ENCODE measurements around the gene RIMKLA.

RIMKLA gene

DNA sequence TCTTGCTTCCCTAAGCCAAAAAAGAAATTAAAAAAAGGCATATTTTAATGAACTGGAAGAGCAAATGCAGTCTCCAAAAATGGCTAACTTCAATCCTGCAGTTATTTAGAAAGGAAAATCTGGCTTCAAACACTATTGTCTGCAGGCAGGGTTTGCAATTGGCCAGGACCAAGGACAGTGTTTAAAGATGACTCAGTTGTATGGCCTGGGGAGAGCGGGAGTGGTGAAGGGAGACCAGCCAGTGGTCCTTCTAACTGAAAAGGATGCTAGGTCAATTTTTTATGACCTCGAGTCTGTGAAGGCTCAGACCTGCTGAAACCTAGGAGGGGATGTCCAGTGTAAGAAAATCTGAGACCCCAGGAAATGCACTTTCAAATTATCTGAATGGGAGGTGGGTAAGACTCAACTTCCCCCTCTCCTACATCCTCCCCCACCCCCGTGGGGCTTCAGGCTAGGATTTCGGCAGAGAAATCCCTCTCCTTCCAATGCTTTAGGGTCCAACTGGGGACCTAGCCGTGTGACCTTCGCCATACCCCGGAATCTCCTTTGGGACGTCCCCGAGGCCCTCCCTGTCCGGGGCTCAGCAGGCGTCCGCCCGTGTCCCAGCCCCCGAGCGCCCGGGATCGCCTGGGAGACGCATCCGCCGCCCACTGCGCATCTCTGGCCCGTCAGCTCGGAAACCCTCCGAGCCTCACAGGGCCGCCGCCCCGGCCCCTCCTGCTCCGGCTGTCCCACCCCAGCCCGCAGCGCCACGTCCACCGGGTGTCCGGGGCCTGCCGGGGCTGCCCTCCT is 602 bp upstream of the RIMKLA start:
- no peak for DNase-seq

GRCh38 chr1:42381280-42381673 is 685 bp downstream of the RIMKLA start:
- DNase-seq = no peak

- no peak for DNase-seq
Observed at GRCh38 chr1:42385283-42385682, 4.7 kb downstream of the RIMKLA start.

DNA sequence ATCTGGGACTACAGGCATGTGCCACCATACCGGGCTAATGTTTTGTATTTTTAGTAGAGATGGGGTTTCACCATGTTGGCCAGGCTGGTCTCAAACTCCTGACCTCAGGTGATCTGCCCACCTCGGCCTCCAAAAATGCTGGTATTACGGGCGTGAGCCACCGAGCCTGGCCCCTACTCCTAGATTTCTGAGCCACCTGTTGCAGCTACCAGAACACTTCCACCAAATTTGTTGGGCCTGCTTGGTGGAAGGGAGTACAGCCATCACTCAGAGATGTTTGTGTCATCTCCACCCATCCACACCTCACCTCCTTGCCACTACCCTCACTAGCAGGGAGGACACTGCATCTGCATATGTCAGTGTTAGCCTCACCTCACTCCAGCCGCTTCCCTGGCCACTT is 5.5 kb downstream of the RIMKLA start:
- DNase-seq = no peak

DNA sequence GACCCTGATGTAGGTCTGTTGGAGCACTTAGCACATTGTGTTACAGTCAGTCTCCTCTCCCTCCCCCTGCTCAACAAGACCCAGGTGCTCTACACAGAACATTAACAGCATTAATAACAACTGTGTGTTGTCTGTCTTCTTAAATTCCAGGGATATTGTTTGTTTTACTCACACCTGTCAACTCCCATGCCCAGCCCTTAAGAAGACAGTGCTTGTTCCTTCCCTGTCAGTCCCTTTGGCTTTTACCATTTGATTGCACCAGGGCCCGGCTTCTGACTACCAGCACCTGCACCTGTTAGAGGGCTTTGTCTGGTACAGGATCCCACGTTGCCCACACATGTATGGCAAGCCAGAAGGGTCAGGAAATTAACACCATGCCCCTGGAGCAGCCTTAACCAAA is 11.7 kb downstream of the RIMKLA start:
- no peak for DNase-seq

DNA sequence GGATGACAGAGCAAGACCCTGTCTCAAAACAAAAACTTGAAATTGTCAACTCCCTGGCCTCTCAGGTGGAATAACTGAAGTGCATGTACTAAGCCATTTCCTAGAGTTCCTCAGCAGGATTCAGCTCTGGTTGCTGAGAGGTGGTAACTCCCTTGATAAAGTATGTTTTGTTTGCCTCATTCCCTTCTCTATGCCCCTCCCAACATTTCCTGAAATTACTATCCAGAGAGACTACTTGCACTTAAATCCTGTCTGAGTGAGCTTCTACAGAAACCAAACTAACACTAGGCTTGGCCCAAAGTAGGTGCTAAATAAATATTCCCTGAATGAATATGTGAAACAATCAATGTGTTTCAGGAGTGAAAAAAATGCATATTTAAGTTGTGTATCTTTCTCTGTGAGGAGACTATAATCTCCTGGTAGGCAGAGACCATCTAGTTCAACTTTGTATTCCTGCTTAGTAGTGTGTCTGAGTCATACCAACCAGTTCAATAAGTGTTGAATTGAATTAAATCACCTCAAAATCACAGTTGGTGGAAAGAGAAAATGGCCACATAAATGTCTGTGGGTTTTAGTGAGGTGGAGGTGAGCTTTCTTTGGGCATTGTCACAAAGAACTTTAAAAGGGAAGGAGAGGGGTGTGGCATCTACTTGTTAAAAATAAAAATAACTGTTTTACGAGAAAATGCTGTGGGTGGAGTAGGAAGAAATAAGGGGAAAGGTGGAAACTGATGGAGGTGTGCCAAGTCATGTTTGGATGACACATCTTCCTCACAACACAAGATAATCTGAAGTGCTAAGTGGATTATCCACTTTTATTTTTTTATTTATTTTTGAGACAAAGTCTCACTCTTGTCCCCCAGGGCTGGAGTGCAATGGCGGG is 12.6 kb downstream of the RIMKLA start:
- DNase-seq = no peak

- DNase-seq = no peak
Observed at GRCh38 chr1:42399315-42400100, 18.9 kb downstream of the RIMKLA start.

DNA sequence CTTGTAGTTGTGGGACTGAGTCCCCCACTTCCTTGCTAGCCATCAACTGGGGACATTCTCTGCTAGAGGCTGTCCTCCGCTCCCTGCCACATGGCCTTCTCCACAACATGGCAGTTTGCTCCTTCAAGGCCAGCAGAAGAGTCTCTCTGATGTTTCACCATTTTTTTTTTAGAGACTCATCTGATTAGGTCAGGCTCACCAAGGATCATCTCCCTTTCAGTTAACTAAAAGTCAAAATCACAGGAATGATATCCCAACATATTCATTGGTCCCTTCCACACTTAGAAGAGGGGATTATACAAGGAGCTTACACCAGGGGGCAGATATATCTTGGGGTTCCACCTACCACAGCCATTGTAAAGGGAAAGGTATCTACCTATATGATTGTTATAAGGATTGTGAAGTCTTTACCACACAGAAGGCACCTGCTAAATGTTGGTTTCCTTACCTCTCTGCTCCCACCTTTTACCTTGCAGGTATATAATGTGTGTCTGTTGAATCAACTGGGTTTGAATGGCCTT is 23.3 kb downstream of the RIMKLA start:
- DNase-seq = no peak

DNA sequence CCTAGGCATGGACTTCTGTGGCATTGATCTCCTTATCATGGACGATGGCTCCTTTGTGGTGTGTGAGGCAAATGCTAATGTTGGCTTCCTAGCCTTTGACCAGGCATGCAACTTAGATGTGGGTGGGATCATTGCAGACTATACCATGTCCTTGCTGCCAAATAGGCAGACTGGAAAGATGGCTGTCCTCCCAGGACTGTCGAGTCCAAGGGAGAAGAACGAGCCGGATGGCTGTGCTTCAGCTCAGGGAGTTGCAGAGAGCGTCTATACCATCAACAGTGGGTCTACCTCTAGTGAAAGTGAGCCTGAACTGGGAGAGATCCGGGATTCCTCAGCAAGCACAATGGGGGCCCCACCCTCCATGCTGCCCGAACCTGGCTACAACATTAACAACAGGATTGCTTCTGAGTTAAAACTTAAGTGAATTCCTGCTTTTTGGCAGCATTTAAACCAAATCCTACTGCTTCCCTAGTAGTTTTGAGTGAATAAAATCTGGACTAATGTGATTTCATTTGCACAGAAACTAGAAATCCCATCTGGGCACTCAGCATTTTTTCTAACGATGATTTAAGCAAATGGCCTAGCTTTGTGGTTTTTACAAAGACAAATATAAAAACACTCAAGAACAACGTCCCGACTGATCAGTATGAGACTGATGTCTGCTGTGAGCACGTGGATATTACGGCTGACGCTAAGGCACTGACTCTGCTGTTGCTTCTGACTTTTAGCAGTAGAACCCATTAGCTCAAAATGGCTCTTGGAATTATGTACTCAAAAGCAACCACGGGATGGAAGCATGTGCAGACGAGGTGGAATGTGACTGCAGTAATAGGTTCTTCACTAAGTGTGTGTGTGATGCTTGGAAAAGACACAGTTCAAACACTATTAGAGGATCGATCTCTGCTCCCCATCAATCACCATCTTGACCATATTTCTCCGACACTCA is 34.2 kb downstream of the RIMKLA start:
- DNase-seq = no peak

DNA sequence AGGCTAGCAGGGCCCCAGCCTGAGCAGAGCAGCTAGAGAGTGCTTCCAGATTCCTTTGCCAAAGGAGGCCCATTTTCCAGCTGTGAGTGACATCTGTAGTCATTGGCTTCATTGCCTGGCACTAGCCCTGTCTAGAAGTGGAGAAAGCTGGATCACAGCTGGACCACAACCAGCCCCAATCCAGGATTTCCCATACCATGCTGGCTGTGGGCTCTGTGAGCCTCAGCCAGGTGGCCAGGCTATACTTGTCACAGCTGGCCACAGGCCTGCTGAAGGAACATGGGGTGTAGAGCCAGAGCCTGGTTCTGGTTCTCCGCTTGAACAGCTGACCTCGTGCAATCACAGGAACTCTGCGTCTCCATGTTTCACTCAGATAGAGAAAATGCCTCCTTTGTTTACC is 36.6 kb downstream of the RIMKLA start:
- no peak for DNase-seq

DNA sequence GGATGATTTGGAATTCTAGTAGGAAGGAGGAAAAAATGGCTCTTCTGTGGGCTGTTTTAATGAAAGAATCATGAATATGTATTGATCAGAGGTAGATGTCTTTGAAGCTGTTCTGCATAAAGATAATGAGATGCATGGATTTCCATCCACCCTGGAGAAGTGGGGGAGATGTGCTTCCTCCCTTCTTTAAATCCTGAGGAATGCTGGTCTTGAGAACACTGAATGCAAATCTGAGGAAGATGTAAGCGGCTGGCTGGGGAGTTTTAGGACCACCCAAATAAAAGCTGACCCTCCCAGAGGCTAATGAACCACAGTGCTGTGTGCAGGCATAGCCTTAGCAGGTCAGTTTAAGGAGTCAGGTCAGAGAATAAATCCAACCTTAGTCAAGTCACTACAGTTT is 37.9 kb downstream of the RIMKLA start:
- DNase-seq = no peak

DNA sequence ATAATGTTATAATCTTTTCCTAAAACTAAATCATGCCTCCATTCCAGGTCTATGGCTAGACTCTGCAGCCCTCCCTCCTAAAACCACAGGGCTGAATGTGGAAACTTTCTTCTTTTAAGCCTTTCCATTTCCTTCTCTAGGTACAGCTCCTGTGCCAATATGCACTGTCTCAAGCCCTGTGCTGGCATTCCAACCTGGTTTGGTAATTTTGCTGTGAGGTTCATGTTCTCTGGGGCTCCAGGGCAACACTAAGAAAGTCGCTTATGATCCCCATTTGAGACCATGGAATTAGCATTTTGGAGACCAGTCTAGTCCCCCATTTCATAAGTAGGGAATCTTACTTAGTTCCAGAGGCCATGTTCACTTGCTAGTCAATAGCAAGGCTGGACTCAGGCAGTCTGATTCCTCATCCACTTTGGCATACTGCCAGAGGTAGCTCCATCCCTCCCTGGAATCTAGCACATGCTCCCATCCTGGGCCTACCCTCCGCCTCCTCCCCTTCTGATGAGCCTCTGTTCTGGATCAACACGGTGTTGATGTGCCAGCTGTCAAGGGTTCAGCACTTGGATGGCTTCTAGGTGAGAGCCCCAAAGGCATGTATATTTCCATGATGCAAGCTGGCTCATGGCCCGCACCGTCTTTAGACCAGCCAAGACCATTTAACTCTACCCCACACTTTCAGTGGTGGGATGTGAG is 38.7 kb downstream of the RIMKLA start:
- DNase-seq = no peak

DNA sequence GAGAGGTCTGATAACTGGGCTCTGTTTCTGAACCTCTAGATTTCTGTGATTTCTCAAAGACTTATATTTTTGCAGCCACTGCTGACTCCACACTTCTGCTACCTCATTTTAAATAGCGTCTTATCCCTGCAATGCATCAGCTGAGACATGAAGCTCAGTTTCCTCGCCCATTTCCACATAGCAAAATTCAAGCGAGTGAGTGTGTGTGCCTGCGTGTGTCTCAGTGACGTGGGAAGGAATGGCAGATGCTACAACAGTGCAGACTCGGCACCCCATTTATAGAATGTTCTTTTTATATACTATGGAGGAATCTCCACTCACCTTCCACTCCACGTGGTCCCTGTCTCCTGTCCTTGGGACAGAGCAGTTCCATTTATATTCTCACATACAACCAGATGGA is 39.5 kb downstream of the RIMKLA start:
- DNase-seq = no peak

- DNase-seq = no peak
Observed at GRCh38 chr1:42420911-42421585, 40.5 kb downstream of the RIMKLA start.

DNA sequence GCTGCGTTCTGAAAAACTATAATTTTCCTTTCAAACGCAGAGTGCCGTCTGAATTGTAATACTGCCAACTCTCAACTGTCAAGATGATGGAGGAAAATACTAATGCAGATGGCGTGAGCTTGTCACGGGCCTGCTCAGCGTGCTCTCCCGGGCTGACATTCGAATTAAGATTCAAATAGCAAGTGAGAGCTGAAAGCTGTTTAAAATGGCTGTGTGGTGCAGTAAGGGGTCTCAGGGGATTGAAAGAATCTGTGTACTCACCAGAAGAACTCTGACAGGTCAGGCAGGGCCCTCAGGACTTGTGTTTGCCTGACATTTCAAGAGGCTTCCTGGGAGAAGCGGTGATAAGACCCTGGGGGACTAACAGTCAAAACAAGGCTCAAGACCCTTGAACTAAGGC is 42.1 kb downstream of the RIMKLA start:
- no peak for DNase-seq

DNA sequence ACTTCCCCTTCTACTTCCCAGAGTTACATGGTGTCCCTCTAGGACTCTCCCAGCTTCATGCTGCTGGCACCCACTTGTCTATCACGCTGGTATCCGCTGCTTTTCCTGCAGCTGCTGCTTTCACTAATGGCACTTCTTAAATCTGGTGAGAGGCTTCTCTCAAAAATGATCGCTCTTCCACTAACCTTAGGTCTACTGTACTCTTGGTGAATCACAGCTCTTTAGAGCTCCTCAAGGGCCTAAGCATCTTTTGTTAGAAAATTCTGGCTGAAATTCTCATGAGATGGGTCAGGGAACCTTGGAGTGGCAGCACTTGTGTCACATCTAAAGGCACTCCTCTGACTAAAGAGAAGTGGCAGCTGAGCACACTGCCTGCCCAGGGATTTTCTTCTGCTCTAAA is 43.1 kb downstream of the RIMKLA start:
- DNase-seq = no peak

DNA sequence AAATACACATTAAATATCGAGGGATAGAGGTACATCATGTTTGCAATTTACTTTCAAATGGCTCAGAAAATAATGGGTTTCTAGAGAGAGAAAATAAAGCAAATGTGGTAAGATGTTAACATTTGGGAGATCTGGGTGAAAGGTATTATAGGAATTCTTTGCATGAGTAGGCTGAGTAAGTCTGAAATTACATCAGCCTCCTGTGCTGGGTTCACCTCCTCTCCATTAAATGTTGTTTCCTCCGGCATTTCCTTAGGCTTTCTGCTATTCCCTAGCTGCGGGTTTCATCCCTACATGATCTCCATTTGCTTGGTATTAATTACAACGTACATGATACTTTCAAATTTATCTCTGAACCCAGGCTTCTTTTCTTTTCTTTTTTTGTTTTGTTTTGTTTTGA is 43.6 kb downstream of the RIMKLA start:
- no peak for DNase-seq

DNA sequence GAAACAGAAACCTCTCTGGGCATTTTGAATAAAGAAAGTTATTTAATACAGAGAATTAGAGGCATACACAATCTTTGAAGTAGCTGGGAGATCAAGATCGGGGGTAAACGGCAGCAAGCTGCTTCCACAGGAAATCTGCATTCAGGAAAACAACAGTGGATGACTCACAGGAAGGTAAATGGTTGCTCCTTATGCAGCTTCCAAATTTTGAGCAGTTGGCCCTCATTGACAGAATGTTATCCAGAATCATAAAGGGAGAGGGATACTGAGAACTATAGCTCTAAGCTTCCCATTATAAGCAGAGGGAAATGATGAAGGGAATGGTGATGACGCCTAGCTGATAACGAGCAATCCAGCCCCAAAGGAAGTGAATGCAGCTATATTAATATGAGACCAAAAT is 46.6 kb downstream of the RIMKLA start:
- no peak for DNase-seq

DNA sequence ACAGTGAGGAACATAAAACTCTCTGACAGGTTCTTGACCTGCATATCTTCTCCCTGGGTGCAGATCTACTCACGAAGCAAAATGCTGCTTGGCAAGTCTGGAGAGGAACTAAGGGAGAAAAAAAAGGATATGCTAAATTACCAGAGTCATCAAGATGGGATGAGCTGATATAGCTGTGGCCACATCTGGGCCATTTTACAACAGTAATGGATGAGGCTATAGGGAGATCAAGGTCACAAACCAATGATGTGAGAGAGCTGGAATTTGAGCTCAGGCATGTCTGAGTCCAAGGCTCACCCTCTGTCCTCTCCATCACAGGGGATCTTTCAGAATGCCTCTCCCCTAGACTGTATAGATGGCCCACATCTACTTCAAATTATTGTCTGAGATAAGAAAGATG is 49.0 kb downstream of the RIMKLA start:
- peak; percentile 5 for DNase-seq

- no peak for DNase-seq
Observed at GRCh38 chr1:42430286-42431135, 49.9 kb downstream of the RIMKLA start.
